SK-N-MC (cell line): Measurements from ENCODE around the gene TTN.

Experiments used
- EZH2 ChIP-seq: fragments of 200-600 bp; sonication (generic); IDR thresholded peaks from one replicate; pipeline ENCODE4 v1.6.1; 2017; ENCODE audit warnings: antibody characterized with exemption
- POLR2AphosphoS5 ChIP-seq: IDR thresholded peaks from 2 replicates; pipeline ENCODE4 v1.6.1; 2012; ENCODE audit warnings: mild to moderate bottlenecking, low read depth, low read length, borderline replicate concordance

DNA sequence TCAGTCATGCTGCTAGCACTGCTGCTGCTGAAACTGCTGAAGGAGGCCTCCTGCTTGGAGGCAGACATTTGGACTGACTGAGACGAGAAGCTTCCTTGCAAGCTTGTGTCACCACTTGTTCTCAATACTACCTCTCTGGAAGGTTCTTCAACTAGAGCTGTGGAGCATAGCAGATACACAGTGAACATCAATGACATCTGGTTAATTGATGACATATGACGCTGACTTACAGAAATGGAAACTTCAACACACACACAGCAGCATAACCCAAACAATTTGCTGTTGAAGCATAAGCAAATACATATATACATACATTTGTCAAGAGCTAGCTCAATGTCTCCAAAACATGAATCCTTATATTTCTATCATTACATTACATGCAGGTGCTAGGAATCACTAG lies 279.6 kb downstream of the TTN start:
- TF ChIP-seq EZH2 (no peak), POLR2AphosphoS5 (no peak)
